ENCODE results near the gene RPL5.
"Not testable (repeated sequence)": the region's sequence is repeated elsewhere in the genome, so short reads cannot be mapped to it uniquely, and the experiment has no call there.

The RPL5 gene

DNA sequence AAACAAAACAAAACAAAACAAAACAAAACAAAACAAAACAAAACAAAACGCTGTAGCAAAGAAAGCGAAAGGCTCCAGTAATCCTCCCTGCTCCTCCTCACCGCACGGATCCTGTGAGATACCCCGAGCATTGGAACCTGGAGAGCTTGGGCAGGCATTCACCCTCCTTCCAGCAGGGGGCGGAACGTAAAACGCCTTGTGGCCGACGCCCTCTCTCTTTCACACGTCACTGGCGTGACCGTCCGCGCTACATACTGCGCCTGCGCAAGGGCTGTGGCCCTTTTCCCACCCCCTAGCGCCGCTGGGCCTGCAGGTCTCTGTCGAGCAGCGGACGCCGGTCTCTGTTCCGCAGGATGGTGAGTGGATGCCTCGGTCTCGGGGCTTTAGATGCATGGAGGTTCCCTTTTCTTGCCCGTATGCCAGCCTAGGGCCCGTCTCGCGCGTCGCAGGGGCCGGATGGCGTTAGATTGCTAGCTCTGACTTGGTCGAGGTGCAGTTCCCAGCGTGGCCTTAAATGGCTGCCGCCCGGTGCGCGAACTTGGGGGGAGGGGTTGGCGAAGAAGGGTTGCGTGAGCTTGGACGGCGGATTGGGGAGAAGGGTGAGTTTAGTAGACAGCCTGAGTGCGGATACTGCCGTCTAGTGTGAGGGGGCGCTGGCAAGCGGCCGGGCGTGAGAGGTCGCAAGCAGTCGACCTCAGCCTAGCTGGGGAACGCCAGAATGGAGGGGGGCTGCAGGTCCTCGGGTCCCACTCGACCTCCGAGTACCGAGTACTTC lies at the start of gene RPL5:
Gene RPL5, plus strand, starts transcription at position 279 of the 775 bp plus-strand sequence. Its CDS starts 75 bp downstream, at position 354.
- peak; percentile 97 to 98 for DNase-seq

DNA sequence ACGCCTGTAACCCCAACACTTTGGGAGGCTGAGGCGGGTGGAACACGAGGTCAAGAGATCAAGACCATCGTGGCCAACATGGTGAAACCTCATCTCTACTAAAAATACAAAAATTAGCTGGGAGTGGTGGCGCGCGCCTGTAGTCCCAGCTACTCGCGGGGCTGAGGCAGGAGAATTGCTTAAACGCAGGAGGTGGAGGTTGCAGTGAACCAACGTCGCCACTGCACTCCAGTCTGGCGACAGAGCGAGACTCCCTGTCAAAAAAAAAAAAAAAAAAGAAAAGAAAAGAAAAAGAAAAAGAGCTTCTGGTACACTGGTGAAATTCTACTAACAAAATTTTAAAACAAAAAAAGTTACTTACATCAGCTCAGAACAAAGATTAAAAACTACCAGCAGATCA lies 48.3 kb upstream of the RPL5 start:
- not testable (repeated sequence) for DNase-seq

DNA sequence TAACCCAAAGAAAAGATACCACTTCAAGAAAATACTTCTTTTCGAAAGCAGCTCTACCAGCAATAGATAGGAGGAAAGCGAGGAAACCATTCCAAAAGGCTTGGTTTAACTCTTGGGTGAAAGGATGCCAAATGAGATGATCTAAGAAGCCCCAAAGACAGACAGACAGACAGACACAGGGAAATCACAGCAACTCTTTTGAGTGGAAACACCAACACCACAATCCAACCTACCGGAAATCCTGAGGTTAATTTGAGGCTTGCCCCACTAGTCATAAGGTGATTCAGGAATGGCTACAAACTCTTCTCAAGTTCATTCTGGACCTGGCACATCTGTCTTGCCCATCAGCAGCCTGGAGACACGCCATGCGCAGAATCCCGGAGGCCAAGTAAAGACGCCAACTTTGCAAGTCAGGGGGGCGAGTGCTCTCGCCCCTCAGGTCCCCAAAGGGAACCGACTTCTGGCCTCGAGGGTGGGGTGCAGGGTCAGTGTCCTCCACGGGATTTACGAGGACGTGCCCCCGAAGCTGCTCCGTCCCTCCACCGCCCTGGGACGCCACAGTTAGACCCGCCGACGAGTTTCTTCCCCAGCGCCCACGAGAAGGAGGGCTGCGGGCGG lies 47.7 kb upstream of the RPL5 start:
- DNase-seq, result peak; percentile 32 to 47

DNA sequence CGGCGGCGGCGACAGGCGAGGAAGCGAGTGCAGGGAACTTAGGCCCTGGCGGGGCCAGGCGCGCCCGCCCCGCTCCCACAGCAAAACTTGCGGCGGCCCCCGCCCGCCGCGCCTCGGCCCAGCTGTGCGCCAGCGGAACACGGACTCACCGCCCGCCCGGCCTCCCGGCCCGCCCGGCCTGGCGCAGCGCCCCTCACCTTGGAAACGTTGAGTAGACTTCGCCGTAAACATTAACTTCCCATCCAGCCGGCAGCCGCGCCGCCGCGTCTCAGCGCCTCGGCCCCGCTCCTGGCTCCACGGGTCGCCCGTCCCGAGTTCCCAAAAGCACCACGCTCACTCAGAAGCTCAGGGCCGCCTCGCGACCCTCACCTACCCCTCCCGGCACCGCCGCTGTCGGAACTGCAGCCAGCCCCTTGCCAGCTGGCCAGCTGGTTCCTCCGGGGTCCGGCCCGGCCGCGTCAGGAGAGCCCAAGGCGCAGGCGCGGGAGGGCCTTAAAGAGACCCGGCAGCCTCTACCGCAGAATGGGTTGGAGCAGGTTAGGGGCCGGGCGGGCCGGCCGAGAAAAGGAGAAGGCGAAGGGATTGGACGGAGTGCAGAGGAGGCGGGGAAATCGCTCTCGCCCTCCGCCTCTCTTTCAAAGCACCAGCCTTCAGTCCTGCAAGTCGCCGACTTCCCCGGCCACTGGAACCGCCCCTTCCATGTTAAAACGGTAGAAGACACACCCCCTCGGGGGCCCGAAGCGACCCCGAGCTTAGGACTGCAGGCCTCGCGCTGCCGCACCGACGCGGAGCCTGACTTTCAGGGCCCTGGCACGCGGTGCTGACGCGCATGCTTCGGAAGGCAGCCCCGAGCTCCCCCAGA lies 47.0 kb upstream of the RPL5 start, which contains the start of gene EVI5:
Gene EVI5, minus strand, starts transcription at position 470 of the 862 bp plus-strand sequence. CDS start 48,562 bp downstream, outside the sequence.
- DNase-seq, result peak; percentile 65 to 74

DNA sequence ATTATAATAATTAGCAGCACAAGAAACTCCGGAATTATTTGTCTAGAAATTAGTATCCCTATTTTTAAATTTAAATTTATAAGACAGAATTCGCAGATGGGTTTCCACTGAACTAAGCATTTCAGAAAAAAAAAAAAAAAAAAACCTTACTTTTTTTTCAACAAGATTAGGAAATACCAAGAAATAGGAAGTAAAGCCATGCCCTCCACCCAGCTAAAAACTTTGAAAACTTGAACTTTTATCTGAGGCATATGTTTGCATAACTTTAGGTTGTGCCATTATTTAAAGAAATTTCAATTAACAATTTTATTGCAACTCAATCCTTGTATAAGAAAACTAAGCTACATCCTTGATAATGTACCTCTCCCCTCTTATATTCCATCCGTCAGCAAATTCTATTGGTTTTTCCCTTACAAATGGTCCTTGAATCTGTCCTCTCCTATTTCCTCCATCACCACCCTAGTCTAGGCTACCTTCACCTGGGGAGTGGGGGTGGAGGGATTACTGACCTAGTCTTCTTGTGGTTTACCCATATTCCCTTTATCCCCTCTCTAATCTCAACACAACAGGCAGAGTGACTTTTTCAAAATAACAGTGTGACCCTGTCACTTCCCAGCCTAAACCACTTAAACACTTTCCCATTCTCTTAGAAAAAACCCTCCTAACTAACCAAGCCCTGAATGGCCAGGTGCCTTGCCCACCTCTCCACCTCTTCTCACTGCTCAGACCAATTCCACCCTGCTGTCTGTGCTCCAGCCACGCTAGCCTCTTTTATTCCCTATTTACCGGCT lies 45.5 kb upstream of the RPL5 start:
- no peak for DNase-seq

DNA sequence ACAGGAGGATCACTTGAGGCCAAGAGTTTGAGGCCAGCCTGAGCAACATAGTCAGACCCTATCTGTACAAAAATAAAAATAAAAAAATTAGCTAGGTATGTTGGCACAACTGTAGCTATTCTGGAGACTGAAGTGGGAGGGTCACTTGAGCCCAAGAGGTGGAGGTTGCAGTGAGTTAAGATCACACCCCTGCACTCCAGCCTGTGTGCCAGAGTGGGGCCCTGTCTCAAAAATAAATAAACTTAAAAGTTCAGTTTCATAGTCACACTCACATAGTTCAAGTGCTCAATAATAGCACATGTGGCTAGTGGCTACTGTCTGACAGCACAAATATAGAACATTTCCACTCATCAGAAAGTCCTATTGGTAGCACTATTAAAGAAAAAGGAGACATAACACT lies 41.8 kb upstream of the RPL5 start:
- DNase-seq, result no peak

DNA sequence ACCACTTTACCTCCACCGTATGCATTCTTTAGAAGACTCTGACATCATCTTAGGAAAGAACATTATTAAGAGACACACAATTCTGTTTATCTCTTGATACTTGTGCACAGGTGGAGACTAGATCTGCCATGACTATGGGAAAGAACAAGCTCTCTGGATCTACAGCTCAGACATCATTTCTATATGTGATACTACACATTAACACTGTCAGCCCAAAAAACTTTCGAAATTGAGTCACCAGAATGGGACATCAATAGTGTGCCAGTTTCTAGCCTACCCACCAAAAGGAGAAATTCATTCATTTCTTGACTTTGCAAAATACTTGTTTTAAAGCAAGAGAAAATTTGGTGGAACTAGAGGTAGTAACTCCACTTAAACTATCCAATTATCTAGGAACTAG lies 41.0 kb upstream of the RPL5 start:
- no peak for DNase-seq

DNA sequence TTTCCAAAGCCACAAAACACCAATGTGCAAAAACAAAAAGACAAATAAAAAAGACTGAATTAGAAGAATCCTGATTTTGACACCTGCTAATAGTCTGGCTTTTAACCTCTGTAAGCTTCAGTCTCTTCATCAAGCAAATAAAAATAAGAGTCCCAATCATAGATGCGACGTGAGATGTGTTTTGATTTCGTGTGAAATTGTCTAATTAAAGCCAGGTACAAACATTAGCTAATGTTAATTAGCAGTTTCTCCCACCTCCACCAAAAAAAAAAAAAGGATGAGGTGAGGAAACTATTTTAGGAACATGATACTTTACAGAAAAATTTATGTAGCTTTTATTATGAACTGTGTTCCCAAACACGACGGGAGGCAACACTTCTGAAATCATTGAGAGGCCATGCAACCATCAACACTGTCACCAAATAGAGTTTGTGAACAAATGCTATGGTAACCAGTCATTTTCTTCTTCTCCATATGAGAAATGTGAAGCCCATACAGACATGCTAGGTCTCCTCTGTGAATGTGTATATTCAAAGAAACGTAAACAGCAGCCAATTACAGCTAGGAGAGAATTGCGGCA lies 40.3 kb upstream of the RPL5 start:
- DNase-seq, result no peak

DNA sequence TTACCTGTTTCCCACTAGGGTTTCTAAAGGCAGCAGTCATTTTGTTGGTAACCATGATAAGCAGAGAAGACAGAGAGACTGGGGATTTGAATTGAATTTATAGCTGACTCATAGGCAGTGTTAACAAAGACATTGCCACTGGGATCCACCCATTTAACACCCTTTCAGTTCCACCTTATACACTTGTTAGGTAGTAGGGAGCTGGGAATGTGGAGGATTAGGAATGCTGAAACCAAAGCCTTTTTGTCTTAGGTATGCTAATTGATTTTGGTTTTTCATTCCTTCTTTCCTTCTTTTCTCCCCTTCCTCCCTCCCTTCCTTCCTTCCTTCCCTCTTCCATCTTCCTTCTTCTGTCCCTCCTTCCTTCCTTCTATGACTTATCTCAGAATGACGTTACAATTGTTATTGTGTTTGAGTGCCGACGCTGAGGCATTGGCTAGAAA lies 39.5 kb upstream of the RPL5 start:
- no peak for DNase-seq

DNA sequence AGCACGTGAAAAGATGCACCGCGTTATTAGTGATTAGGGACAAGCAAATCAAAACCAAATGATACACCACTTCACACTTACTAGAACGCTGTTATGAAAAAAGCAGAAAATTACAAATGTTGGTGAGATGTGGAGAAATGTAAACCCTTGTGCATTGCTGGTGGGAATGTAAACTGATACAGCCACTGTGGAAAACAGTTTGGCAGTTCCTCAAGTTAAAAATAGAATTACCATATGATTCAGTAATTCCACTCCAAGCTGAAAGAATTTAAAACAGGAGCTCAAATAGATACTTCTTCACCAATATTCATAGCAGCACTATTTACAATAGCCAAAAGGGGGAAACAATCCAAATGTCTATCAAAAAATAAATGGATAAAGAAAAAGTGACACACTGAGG lies 36.7 kb upstream of the RPL5 start:
- no peak for DNase-seq

DNA sequence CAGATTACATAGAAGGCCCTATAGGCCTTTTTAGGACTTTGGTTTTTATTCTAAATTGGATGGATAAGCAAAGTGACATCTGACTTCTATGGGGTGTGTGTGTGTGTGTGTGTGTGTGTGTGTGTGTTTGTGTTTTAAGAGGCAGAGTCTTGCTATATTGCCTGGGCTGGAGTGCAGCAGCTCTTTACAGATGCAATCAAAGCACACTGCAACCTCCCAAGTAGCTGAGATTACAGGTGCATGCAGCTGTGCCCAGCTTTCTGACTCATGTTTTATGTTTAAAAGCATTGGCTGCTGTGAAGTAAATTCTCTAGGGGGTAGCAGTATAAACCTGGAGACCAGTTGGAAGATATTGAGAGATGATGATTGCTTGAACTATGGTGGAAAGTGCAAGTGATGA lies 34.5 kb upstream of the RPL5 start:
- no peak for DNase-seq

DNA sequence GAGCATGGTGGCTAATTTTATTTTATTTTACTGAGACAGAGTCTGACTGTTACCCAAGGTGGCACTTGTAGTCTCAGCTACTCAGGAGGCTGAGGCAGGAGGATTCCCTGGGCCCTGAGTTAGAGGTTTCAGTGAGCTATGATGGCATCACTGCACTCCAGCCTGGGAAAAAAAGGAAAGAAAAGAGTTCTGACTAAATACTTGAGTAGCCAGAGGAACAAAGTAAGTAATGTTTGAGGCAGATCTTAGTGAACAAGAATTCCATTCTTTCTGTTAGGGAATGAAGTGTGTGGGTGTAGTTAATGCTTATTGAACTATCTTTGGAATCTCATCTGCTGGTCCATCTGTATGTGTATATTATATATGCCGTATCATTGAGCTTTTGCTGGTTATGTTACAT lies 33.9 kb upstream of the RPL5 start:
- no peak for DNase-seq

DNA sequence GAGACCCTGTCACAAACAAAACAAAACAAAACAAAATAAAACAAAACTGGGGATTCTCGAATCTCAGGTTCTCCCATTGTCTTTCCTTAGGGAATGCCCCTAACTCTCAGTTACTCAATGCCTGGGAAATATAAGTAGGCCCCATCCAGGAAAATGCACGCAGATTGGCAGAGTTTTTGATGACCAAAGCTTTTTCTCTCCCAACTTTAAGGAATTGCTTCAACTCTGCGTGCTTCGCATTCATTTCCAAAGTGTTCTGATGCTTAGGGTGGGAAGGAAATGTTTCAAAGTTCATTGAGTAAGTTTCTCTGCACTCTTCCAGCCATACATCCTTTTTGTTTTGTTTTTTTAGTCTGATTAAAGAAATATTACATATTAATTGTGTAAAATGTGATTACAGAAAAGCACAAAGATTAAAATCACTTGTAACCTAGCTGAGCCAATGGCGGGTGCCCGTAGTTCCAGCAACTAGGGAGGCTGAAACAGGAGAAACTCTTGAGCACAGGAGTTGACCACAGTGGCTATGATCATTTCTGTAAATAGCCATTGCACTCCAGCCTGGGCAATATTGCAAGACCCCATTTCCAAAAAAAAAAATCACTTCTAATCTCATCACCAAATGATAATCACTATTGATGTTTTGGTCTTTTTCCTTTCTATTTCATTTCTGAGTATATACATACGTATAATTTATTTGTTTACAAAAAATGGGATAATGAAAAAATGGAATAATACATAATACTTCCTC lies 28.5 kb upstream of the RPL5 start:
- DNase-seq, result no peak

DNA sequence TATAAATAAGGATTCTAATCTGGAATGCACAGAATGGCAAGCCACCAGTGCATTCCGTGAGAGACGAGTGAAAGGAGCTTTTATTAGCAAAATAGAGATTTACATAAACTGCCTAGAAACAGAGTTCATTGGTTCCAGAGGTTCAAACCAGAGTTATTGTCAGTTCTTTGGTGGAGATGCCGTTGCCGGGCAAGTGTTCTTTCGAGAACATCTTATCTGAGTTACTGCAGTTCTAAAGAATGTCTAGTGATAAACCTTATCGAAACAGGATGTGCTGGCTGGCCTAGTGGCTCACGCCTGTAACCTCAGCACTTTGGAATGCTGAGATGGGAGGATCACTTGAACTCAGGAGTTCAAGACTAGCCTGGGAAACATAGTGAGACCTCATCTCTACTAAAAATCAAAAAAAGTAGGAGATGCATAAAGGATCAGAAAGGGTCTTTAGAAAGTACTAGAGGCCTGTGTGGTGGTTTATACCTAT lies 27.1 kb upstream of the RPL5 start:
- DNase-seq, result peak in 1 of 2 experiments; percentile 6

DNA sequence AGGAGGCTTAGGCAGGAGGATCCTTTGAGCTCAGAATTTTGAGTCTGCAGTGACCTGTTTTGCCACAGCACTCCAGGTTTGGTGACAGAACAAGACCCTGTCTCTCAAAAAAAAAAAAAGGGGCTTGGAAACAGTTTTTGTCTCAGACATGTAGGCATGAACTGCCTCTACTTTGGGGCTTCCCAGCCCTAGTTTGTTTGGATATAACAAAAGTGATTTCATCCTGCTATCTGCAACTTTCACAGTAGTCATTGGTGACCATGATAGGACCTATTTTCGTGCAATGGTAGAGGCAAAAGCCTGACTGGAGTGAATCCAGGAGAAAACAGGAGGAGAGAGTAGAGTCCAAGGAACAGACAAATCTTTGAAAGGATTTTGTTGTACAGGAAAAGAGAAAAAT lies 26.6 kb upstream of the RPL5 start:
- DNase-seq, result no peak

DNA sequence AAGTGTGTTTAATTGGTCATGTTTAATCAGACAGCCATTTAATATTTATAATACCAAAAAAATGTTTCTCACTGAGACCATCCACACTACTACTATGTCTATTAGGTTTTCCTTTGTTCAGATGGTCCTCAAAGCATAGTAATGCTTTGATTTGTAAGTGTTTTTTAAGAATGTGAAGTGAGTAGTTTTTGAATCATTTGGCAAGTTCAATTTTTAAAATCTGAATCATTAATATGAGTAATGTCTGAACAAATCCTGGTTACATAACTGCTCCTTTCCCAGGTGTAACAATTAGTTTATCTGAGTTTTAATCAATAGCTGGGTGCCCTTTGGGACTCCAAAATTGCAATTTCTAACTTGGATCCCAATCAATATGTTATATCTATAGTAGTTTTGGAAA lies 23.5 kb upstream of the RPL5 start:
- DNase-seq, result no peak

DNA sequence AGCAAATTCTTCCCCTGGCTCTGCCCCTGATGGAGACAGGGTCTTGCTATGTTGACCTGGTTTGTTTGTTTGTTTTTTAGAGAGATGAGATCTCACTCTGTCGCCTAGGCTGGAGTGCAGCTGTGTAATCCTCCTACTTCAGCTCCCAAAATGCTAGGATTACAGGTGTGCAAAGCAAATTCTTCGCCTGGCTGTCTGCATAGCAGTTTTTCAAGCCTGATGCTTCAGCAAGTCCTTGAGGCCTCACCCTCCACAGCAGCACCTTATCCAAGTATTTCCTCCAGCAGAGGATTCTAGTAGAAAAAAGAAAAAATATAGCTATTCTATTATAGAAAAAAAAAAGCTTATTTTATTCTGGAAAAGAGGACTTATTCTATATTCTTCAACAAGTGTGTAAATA lies 15.1 kb upstream of the RPL5 start:
- no peak for DNase-seq

DNA sequence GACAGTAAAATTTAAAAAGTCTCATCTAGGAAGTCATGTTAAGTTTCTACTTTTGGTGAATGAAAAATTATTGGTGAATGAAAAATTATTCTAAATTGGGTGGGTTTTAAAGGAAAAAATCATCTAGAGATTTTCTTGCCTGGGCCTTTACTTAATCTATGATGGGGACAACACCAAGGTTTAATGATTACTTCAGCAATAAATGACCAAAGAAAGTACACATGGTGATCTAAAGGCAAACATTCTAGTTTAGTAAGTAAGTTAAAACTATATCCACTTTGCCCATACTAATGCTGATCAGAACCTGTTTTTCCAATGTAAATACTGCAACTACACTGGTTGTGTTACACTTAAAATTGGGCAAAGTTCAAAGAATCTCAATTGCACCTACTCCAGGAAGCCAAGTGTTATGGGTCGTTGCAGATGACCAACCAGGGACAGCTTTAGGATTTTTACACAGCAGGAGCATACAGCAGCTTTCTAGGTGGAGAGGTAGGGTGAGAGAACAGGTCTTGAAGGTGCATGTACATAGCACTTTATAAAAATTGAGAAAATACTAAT lies 14.6 kb upstream of the RPL5 start:
- DNase-seq, result no peak

DNA sequence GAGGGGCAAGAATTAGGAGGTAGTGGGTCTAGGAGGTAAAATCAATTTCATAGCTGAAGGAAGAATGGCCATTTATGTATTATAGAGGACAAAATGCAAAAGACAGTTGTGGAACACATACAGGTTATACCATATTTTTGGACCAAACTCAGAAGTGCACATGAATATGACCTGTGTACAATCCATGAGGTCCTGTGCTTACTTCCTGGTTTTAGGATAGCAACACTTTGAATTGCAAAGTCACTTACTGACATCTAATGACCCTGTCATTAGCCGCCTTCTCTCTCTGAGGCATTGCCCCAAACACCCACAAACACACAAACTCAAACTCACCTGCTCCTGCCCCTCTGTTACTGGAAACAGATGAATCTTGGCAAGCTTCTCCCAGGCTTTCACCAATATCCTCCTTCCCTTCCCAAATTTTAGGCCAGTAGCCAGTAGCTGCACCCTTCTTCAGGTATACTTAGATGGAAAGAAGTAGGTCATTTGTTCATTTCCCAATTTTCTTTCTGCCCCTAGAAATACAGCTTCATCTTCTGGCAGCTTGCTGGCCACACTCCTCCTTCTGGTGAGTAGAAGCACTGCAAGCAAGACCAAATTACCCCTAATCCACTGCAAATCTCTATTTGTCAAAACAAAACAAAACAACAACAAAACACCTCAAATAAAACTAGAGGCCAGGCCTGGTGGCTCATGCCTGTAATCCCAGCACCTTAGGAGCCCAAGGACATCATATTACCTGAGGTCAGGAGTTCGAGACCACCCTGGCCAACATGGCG lies 13.7 kb upstream of the RPL5 start:
- peak in 1 of 2 experiments; percentile 17 for DNase-seq

DNA sequence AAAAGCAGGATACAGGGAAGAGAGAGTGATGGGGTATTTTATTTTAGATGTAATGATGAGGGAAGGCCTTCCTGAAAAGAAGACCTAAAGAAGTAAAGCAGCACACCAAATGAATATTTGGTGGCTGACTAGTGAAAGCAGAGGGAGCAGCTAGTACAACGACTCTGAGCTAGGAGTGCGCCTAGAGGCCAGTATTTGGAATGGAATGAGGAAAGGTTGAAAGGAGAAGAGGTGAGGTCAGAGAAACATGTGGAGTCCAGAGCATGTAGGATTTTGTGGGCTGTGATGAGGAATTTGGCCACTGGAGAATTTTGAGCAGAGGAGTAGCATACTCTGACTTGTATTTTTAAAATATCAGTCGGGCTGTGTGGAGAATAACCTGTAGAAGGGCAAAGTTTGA lies 11.8 kb upstream of the RPL5 start:
- no peak for DNase-seq
